GM21723 (cell line): ENCODE measurements around the gene TSG101.
A peak's percentile ranks its signal among the peaks of the same experiment; 100 is the strongest.

Experiments used
- ATAC-seq: cut with Tn5 transposase; IDR thresholded peaks from one replicate; pipeline ENCODE4 v1.9.1; 2021; ENCODE audit warnings: mild to moderate bottlenecking, moderate library complexity; ENCODE audit not compliant: unreplicated experiment

The TSG101 gene

GRCh38 chr11:18495271-18495670 is 31.5 kb downstream of the TSG101 start:
- ATAC-seq: no peak

DNA sequence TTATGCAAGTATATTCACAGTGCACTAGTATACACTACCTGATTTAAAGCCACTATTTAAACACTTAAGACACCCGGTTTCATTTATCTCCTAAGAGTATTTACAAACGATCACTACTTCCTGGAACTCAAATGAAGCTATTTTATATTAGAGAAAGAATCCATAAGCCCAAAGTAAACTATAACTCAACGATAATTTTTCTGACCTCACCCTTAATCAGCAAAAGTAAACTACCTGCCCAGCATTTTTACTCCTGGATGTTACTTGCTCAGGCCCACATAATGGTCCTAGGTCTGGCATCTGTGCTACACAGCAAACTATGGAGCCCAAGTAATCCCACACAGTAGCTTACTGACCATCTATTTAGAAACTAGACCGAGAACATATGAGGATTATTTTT is 33.4 kb downstream of the TSG101 start:
- ATAC-seq: no peak

DNA sequence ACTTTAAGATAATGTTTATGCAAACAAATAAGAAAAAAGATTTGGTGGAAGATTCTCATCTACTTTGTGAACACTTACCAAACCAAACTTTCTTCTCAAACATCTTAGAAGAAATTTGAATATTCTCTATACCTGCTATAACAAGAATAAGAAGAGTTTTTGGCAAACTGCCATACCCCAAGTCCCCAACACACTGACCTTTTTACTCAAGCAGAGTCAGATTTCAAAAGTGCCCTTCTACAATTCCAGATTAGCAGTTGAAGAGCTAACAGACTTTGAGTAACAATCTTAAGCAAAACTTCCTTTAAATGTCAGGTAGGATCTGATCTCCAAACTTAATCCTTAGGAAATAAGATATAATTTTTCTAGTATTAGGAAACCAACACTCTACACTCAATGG is 33.9 kb downstream of the TSG101 start:
- ATAC-seq: no peak

- ATAC-seq: no peak
Measured at GRCh38 chr11:18491924-18492323, 34.8 kb downstream of the TSG101 start.

DNA sequence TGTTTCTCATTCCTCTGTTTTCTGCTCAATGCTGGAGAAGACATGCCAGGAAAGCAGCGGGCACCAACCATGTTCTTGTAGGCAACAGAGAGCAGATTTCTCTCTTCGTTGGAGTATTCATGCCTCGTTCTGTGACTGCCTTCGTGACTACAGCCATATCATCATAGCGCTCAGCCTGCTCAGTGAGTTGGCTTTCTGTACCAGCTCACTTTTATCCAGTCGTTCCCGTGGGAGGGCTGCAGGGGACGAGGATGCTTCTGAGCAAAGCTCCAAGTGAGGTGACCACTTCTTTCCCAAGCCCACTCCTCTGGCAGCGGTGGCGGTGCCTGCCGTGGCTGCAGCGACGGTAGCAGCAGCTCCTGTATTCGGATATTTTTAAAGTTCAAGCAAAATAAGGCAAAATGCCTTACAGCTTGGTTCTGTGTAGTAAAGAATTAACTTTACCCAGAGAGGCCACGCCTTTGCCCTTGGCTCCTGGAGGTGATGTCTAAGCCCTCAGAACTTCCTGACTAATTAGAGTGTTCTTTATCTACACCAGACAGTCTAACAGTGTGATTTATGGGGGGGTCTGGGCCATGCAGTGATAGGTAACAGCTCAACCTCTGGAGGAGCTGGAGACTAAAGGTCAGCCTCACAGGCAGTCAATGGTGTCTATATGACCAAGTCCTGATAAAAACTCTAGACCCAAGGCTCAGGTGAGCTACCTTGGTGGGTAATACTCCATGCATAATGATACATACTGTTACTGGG is 35.8 kb downstream of the TSG101 start:
- no peak for ATAC-seq

DNA sequence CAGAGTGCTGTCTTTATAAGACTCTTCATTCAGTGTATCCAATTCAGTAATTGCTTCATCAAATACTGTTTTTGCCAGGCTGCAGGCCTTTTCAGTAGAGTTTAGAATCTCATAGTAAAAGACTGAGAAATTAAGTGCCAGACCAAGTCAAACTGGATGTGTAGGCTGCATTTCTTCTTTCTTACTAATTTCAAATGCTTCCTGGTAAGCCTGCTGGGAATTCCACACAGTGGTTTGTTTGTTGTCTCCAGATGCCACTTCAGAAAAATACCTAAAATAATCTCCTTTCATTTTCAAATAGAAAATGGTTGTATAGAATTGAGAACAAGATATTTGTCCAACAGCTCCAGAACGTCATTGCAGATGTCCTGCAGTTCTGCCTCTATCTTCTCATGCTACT is 36.4 kb downstream of the TSG101 start:
- no peak for ATAC-seq

DNA sequence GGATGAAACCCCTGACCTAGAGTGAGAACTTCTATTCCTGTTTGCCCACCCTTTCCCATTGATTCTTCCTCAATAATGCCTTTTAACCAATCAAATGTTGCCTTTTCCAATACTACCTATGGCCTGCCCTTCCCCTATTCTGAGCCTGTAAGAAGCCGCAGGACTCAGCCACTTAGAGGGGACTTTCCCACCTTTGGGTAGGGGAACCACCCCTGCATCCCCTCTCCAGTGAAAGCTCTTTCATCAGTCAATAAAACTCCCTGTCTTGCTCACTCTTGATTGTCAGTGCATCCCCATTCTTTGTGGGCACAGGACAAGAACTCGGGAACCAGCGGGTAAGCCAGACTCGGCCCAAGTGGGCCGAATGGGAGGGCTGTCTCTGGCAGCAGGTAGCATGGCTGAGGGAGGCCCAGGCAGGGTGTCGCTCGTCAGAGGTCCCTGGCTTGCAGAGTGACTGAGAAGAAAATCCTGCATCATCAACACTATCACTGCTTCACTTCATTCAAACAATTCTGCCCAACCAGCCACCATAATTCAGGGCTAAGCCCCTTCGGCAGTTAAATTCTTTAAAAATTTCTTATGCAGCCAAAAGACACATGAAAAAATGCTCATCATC is 40.7 kb downstream of the TSG101 start:
- ATAC-seq: no peak

- no peak for ATAC-seq
Measured at GRCh38 chr11:18479063-18479462, 47.7 kb downstream of the TSG101 start.

DNA sequence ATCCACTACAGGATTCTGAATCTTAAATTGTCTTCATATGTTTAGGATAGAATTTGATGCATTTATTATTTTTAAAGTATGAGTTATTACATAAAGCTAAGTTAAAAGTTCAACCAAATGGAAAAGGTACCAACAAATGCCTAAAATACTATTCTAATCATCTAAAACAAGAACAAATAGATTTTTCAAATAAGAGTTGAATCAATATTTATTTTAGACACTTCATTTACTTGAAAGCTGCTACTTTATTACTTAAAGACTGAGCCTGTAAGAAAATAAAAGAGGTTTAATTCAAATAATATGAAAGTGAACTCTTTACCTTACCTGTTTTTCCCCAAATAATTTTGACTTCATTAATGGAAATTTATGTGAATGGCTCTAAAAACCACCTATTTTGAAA is 54.2 kb downstream of the TSG101 start:
- no peak for ATAC-seq

GRCh38 chr11:18471995-18472394 is 54.7 kb downstream of the TSG101 start:
- ATAC-seq: no peak

- peak; percentile 69 for ATAC-seq
Measured at GRCh38 chr11:18468961-18469360, 57.8 kb downstream of the TSG101 start.

DNA sequence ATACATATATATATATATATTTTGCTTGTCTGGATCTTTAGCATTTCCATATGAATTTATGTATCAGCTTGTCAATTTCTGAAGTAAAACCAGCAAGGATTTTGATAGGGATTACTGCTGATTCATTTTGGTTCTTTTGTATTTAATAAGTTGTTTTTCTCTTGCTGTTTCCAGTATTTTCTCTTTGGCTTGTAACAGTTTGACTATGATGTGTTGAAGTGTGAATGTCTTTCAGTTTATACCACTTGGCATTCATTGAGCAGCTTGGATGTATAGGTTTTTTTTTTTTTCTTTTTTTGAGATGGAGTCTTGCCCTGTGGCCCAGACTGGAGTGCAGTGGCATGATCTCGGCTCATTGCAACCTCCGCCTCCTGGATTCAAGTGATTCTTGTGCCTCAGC is 58.7 kb downstream of the TSG101 start:
- no peak for ATAC-seq

- ATAC-seq: no peak
Measured at GRCh38 chr11:18466402-18466801, 60.3 kb downstream of the TSG101 start.

- no peak for ATAC-seq
Measured at GRCh38 chr11:18463439-18463838, 63.3 kb downstream of the TSG101 start.

GRCh38 chr11:18461909-18462308 is 64.8 kb downstream of the TSG101 start:
- no peak for ATAC-seq

- ATAC-seq: no peak
Measured at GRCh38 chr11:18459634-18460033, 67.1 kb downstream of the TSG101 start.

DNA sequence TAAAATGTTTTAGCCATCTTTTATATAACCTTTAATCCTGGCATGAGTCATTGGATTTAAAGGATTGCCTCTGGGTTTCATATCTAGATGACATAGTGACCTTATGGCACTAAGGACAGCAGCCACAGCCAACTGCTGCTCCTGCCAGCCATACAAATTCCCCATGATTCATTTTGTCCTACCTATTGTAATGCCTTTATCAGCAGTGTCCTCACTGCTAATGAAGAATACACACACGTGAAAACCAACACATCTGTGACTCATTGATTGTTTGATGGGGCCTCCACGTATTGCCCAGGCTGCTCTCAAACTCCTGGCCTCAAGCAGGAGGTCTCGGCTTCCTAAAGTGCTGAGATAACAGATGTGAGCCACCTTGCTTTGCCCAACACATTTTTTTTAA is 69.3 kb downstream of the TSG101 start:
- ATAC-seq: no peak

GRCh38 chr11:18455686-18456372 is 70.9 kb downstream of the TSG101 start, which contains the start of gene LDHAL6A:
Gene LDHAL6A (plus strand): TSS chr11:18455856. CDS start chr11:18456681, 825 bp downstream.
- no peak for ATAC-seq

- ATAC-seq: no peak
Measured at GRCh38 chr11:18452927-18453326, 73.8 kb downstream of the TSG101 start.

DNA sequence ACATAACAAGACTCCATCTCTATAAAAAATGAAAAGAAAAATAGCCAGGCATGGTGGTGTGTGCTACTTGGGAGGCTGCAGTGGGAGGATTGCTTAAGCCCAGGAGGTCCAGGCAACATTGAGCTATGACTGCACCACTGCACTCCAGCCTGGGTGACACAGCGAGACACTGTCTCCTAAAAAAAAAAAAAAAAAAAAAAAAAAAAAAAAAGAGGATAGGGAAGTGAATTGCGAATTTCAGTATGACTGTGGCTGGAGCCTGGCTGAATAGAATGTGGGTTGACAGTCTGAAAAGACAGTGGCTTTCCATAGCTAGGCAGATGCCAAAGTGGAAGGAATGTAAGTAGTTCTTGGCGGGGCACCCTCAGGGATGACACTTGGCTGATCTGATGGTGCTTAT is 77.5 kb downstream of the TSG101 start:
- ATAC-seq: no peak

- ATAC-seq: no peak
Measured at GRCh38 chr11:18438691-18439090, 88.1 kb downstream of the TSG101 start.
